ENCODE results near the gene SPATS1. TPM values are rescaled to one million over a fixed set of nuclear protein-coding genes. Genes with fewer than 3 reads are reported as not detected.

SPATS1 gene
- total and polyA plus RNA-seq, 8 donors: 0.18 to 0.19 TPM; not detected in 6

DNA sequence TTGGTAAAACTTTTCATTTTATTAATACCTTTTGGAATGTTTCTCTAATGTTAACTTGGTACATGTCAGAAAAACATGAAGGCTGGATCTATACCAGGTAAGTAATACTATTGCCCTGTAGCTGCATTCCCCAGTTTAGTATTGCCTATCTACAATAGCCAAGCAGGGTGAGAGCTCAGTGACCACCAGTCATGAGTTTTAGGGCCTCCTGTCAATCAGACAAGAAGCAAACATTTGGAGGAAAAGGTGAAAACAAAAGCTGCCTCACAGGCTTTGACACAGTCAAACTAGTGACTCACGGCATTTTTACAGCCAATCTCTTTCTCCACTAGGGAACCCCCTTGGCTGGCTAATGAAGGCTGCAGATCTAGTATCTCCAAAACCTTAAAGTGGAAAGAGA, 35.5 kb downstream of the SPATS1 start:
- H3K36me3 ChIP-seq: no peaks in the 10 kb centered on the region
- H3K4me3 ChIP-seq: no peak overlapping the region
- intact Hi-C loops (cut with DNase I): no loop called here
- WGBS, 2 donors: 47 to 62% methylated on average over 1 of the region's 1 CpG
- TF ChIP-seq, protein P1, sequence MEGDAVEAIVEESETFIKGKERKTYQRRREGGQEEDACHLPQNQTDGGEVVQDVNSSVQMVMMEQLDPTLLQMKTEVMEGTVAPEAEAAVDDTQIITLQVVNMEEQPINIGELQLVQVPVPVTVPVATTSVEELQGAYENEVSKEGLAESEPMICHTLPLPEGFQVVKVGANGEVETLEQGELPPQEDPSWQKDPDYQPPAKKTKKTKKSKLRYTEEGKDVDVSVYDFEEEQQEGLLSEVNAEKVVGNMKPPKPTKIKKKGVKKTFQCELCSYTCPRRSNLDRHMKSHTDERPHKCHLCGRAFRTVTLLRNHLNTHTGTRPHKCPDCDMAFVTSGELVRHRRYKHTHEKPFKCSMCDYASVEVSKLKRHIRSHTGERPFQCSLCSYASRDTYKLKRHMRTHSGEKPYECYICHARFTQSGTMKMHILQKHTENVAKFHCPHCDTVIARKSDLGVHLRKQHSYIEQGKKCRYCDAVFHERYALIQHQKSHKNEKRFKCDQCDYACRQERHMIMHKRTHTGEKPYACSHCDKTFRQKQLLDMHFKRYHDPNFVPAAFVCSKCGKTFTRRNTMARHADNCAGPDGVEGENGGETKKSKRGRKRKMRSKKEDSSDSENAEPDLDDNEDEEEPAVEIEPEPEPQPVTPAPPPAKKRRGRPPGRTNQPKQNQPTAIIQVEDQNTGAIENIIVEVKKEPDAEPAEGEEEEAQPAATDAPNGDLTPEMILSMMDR (IDR thresholded peaks at IDR 0.05): no peak
- no peak for ATAC-seq
- H3K27me3 ChIP-seq: no peaks in the 10 kb centered on the region
- no peak overlapping the region for H3K27ac ChIP-seq
- H3K4me1 ChIP-seq: no peaks in the 10 kb centered on the region
- no peak for FAIRE-seq
- no peaks in the 10 kb centered on the region for H3K9me3 ChIP-seq
- no peak for DNase-seq

DNA sequence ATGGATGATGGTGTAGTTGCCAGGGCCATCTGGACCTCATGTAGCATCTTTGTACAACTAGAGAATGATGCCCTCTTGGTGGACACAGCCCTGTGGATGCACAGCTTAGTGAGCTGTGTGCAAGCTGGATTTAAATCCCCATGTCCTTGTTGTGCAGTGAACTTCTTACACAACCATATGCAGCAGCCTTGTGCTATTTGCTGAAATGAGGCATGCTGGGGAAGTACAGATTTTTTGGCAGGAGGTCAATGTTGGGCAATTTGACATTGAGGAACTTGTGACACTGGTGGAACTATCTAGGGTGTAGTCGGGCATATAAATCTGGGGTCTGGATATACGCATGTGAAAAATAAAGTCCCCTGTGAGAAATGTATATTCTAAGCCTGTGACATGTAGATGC, 39.3 kb downstream of the SPATS1 start:
- Histone ChIP-seq H3K4me3 (no peak overlapping the region), H3K27ac (no peak overlapping the region), H3K36me3 (no peaks in the 10 kb centered on the region), H3K27me3 (no peaks in the 10 kb centered on the region), H3K9me3 (no peaks in the 10 kb centered on the region), H3K4me1 (peaks cover 0 to 6% (median 2%) of the 10 kb centered on the region in 3 donors)
- WGBS, 2 donors: 51 to 57% methylated on average over 2 of the region's 2 CpGs
- intact Hi-C loops (cut with DNase I): no loop called here
- FAIRE-seq: no peak
- TF ChIP-seq, protein P1 (IDR thresholded peaks at IDR 0.05): no peak
- DNase-seq: peak in 1 of 6 donors; percentile 31
- peak in 3 of 4 donors; percentile 8 to 38 (median 26) for ATAC-seq

DNA sequence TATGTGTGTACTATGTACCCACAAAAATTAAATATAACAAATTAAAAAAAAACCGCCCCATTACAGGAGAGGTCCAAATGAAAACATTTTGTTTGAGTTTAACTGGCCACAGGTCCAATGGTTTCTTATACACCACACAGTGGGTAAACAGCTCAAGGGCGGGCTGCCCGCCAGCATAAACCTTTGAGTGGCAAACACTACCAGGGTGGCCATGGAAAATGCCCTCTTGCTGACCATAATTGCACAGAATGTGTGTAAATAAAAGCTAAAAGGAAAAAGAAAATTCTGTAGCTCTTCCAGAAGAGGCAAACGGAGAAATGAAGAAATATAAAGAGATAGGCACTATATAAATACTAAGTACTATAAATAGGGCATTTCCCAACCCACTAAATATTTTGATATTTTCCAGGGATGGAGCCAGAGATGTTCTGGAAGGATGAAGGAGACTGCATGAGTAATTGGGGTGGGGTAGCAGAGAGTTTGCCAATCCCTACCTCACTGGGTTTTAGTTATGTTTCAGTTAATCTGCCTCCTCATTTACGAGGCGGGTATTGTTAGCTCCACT, 44.0 kb downstream of the SPATS1 start:
- no peaks in the 10 kb centered on the region for H3K27me3 ChIP-seq
- peaks cover 0 to 28% (median 17%) of the 10 kb centered on the region in 3 donors for H3K4me1 ChIP-seq
- no peaks in the 10 kb centered on the region for H3K36me3 ChIP-seq
- peak; percentile 30 to 52 (median 46) for ATAC-seq
- no peaks in the 10 kb centered on the region for H3K9me3 ChIP-seq
- peak in 5 of 6 donors; percentile 53 to 73 (median 72) for DNase-seq
- no peak for FAIRE-seq
- peak overlapping the region; percentile 73 to 97 (median 92) for H3K27ac ChIP-seq
- H3K4me3 ChIP-seq: peak overlapping the region; percentile 57 to 93 (median 80)
- intact Hi-C loops (cut with DNase I): no loop called here
- TF ChIP-seq, protein P1 (IDR thresholded peaks at IDR 0.05): no peak
- 24 to 29% methylated on average over 6 of the region's 6 CpGs for WGBS, 2 donors

DNA sequence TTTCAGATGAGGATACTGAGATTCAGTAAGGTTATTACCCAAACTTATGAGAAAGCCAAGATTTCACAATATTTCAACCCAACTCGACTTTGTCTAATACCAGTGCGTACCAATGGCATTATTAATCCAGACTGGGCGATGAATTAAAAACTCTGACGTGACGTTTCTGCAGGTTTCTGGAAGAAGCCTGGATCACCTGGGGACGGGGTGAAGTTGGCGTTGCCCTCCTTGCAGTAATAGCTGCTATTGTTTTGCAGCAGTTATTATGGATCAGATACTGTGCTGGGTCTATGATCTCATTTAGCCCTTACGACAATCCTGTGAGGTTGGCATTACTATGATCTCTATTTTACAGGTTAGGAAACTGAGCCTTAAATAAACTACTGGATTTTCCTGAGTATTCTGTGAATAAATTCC, 44.5 kb downstream of the SPATS1 start:
- H3K4me3 ChIP-seq: peak overlapping the region; percentile 57 to 93 (median 80)
- H3K4me1 ChIP-seq: peaks cover 0 to 28% (median 17%) of the 10 kb centered on the region in 3 donors
- intact Hi-C loops (cut with DNase I): no loop called here
- H3K9me3 ChIP-seq: no peaks in the 10 kb centered on the region
- 2% methylated on average over 8 of the region's 8 CpGs for WGBS, 2 donors
- DNase-seq (peak in 3 of 6 donors; percentile 13 to 25 (median 20)), FAIRE-seq (no peak), ATAC-seq (peak; percentile 20 to 43 (median 32))
- no peaks in the 10 kb centered on the region for H3K27me3 ChIP-seq
- TF ChIP-seq, protein P1 (IDR thresholded peaks at IDR 0.05): no peak
- H3K27ac ChIP-seq: peak overlapping the region; percentile 73 to 97 (median 92)
- no peaks in the 10 kb centered on the region for H3K36me3 ChIP-seq
